Measurements from ENCODE around the gene FAM200C. TPM values are rescaled to one million over a fixed set of nuclear protein-coding genes. Genes with fewer than 3 reads are reported as not detected.

The FAM200C gene
- total and polyA plus RNA-seq, 9 of the 15 experiments (the other 6 are each of a cell fraction or from before 2014, with no cell fraction given), result 1.3 to 7.0 (median 1.8) TPM

DNA sequence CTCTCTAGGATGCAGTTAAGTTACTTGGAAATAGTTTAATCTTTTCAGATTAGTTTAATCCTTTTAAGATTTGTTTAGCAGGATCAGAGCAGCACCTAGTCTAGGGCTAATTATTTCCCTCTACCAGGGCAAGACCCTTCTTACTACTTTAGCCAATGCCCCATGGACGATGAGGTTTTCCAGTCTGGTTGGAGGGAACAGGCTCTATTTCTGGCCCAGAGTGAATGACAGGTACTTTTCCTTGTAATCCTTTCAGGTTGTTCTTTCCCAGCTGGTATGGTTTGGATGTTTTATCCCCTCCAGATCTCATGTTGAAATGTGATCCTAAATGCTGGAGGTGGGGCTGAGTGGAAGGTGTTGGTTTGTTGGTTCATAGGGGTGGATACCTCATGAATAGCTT is 49.0 kb upstream of the FAM200C start (continued):
- TF ChIP-seq, protein P1, sequence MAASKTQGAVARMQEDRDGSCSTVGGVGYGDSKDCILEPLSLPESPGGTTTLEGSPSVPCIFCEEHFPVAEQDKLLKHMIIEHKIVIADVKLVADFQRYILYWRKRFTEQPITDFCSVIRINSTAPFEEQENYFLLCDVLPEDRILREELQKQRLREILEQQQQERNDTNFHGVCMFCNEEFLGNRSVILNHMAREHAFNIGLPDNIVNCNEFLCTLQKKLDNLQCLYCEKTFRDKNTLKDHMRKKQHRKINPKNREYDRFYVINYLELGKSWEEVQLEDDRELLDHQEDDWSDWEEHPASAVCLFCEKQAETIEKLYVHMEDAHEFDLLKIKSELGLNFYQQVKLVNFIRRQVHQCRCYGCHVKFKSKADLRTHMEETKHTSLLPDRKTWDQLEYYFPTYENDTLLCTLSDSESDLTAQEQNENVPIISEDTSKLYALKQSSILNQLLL (CRISPR knock-in tag; IDR thresholded peaks at IDR 0.05; ENCODE audit: borderline replicate concordance), result no peak
- TF ChIP-seq, protein P2, sequence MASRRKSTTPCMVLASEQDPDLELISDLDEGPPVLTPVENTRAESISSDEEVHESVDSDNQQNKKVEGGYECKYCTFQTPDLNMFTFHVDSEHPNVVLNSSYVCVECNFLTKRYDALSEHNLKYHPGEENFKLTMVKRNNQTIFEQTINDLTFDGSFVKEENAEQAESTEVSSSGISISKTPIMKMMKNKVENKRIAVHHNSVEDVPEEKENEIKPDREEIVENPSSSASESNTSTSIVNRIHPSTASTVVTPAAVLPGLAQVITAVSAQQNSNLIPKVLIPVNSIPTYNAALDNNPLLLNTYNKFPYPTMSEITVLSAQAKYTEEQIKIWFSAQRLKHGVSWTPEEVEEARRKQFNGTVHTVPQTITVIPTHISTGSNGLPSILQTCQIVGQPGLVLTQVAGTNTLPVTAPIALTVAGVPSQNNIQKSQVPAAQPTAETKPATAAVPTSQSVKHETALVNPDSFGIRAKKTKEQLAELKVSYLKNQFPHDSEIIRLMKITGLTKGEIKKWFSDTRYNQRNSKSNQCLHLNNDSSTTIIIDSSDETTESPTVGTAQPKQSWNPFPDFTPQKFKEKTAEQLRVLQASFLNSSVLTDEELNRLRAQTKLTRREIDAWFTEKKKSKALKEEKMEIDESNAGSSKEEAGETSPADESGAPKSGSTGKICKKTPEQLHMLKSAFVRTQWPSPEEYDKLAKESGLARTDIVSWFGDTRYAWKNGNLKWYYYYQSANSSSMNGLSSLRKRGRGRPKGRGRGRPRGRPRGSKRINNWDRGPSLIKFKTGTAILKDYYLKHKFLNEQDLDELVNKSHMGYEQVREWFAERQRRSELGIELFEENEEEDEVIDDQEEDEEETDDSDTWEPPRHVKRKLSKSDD (conservative IDR thresholded peaks at IDR 0.05; ENCODE audit: low read length), result no peak
- no peak for TF ChIP-seq PYGO2 (tag; IDR thresholded peaks at IDR 0.05)

DNA sequence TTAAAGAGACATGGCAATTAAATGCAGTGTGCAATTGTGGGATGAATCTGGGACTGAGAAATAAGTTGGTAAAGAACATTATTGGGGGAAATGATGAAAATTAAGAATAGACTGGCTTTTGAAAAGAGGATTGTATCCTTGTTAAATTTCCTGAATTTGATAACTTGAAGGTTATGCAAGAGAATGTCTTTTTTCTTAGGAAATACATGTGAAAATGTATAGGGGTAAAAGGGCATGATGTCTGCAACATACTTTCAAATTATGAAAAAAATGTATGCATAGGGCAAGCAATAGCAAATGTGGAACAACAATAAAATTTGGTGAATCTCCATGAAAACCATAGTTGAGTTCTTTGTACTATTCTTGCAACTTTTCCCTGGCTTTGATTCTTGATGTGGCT is 45.9 kb upstream of the FAM200C start:
- H3K4me1 ChIP-seq (replicated peaks in 1 of 2; ENCODE audit: control insufficient read depth in 2 of 2, insufficient read depth in 2 of 2, low read length in 2 of 2), result no peaks in the 10 kb centered on the region
- no TSS peak for BruUV-seq (replicated peaks)
- intact Hi-C loops (cut with micrococcal nuclease), result no loop called here

More for the DNA sequence above, 45.9 kb upstream of the FAM200C start:
- H3K27me3 ChIP-seq (ENCODE audit: control insufficient read depth in 2 of 2, insufficient read depth in 2 of 2, low read length in 2 of 2), result no peaks in the 10 kb centered on the region; a peak in 1 of 5 replicates
- POLR2A ChIA-PET, result no interaction called here
- DNase-seq (ENCODE audit: extremely low read depth in 1 of 4, low spot score in 3 of 4) (no peak), FAIRE-seq (no peak), ATAC-seq (no peak)
- no peak overlapping the region for H2AFZ ChIP-seq (ENCODE audit: low read depth, low read length)
- H3K4me3 ChIP-seq, result no peak overlapping the region
- in situ Hi-C loops (cut with MboI), result no loop called here
- H3K27ac ChIP-seq (ENCODE audit: extremely low read depth, low read depth, low read length), result no peak overlapping the region
- H3K9me3 ChIP-seq (replicated peaks; ENCODE audit: control insufficient read depth, insufficient read depth, low read depth, low read length), result no peaks in the 10 kb centered on the region
- H3K79me2 ChIP-seq (ENCODE audit: control insufficient read depth, insufficient read depth, low read length), result no peaks in the 10 kb centered on the region
- H4K20me1 ChIP-seq (replicated peaks; ENCODE audit: control insufficient read depth, insufficient read depth, low read length), result no peaks in the 10 kb centered on the region; the same call in 1 of the 2 replicates
- no peak overlapping the region for H3K4me2 ChIP-seq (ENCODE audit: insufficient read depth, low read length)
- CTCF ChIA-PET (ENCODE audit: low intra/inter-chr PET ratio), result no interaction called here
- H3K36me3 ChIP-seq (ENCODE audit: control insufficient read depth, insufficient read depth, low read length), result no peaks in the 10 kb centered on the region
- TF ChIP-seq, protein P3, sequence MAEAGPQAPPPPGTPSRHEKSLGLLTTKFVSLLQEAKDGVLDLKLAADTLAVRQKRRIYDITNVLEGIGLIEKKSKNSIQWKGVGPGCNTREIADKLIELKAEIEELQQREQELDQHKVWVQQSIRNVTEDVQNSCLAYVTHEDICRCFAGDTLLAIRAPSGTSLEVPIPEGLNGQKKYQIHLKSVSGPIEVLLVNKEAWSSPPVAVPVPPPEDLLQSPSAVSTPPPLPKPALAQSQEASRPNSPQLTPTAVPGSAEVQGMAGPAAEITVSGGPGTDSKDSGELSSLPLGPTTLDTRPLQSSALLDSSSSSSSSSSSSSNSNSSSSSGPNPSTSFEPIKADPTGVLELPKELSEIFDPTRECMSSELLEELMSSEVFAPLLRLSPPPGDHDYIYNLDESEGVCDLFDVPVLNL (CRISPR knock-in tag; IDR thresholded peaks at IDR 0.05; ENCODE audit: low read depth), result no peak
- TF ChIP-seq, protein P4, sequence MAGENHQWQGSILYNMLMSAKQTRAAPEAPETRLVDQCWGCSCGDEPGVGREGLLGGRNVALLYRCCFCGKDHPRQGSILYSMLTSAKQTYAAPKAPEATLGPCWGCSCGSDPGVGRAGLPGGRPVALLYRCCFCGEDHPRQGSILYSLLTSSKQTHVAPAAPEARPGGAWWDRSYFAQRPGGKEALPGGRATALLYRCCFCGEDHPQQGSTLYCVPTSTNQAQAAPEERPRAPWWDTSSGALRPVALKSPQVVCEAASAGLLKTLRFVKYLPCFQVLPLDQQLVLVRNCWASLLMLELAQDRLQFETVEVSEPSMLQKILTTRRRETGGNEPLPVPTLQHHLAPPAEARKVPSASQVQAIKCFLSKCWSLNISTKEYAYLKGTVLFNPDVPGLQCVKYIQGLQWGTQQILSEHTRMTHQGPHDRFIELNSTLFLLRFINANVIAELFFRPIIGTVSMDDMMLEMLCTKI (IDR thresholded peaks at IDR 0.05; ENCODE audit: partially characterized antibody), result no peak
- TF ChIP-seq, protein P5, sequence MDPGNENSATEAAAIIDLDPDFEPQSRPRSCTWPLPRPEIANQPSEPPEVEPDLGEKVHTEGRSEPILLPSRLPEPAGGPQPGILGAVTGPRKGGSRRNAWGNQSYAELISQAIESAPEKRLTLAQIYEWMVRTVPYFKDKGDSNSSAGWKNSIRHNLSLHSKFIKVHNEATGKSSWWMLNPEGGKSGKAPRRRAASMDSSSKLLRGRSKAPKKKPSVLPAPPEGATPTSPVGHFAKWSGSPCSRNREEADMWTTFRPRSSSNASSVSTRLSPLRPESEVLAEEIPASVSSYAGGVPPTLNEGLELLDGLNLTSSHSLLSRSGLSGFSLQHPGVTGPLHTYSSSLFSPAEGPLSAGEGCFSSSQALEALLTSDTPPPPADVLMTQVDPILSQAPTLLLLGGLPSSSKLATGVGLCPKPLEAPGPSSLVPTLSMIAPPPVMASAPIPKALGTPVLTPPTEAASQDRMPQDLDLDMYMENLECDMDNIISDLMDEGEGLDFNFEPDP (CRISPR knock-in tag; IDR thresholded peaks at IDR 0.05), result no peak
- H3K9me1 ChIP-seq (ENCODE audit: control insufficient read depth, insufficient read depth, low read length), result no peaks in the 10 kb centered on the region
- H3K9ac ChIP-seq (ENCODE audit: insufficient read depth in 1 of 2, low read depth in 2 of 2, low read length in 2 of 2), result no peak overlapping the region

Measured in K562 (cell line).